GM13977 (cell line): Measurements from ENCODE around the gene GARNL3.

Source experiments
- DNase-seq: peaks from one replicate; pipeline ENCODE4 v3.0.0; 2012; ENCODE audit warnings: low spot score
- CTCF ChIP-seq: IDR thresholded peaks from 2 replicates; pipeline ENCODE4 v1.5.1; 2012; ENCODE audit warnings: mild to moderate bottlenecking, control low read depth; ENCODE audit not compliant: insufficient read depth; ENCODE audit errors: extremely low read depth, missing control alignments
- in situ Hi-C: fragments of 300-500 bp; cut with MboI; formaldehyde crosslinking; loops from one replicate; pipeline ENCODE4 v1.12.0; 2022; ENCODE audit warnings: low sequenced_read_pairs, low pct_unique_long_range_greater_than_20kb, mixed read lengths, inconsistent platforms; ENCODE audit not compliant: unreplicated experiment

The GARNL3 gene

GRCh38 chr9:127323393-127323792 is 58.8 kb downstream of the GARNL3 start:
- no peak for DNase-seq
- TF ChIP-seq CTCF = no peak
- in situ Hi-C loops = no loop called here

- DNase-seq = no peak
- in situ Hi-C loops = no loop called here
- TF ChIP-seq CTCF = no peak
Measured at GRCh38 chr9:127330501-127330900, 65.9 kb downstream of the GARNL3 start.

GRCh38 chr9:127333221-127334064 is 68.9 kb downstream of the GARNL3 start:
- no peak for DNase-seq
- no peak for TF ChIP-seq CTCF
- in situ Hi-C loops = no loop called here

GRCh38 chr9:127334725-127335124 is 70.2 kb downstream of the GARNL3 start:
- DNase-seq = no peak
- in situ Hi-C loops = no loop called here
- no peak for TF ChIP-seq CTCF

DNA sequence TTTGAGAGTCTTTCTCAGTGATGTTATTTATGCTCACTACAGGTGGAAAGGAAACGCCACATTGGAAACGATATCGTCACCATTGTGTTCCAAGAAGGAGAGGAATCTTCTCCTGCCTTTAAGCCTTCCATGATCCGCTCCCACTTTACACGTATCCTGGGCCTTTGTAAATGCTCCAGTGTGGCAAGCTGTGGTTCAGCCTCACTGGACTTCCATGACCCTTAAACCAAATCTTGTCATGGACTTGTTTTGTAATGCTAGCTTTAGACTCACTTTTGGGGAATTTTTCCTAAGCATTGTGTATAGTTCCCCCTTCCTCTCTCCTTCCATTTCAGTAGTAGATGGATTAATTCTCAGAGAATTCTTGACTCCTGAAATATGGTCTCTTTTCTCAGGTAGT is 71.5 kb downstream of the GARNL3 start:
- in situ Hi-C loops = no loop called here
- no peak for DNase-seq
- no peak for TF ChIP-seq CTCF

- DNase-seq = no peak
- in situ Hi-C loops = no loop called here
- no peak for TF ChIP-seq CTCF
Measured at GRCh38 chr9:127336506-127337352, 72.2 kb downstream of the GARNL3 start.
